ENCODE results near the gene PIEZO2. TPM values are rescaled to one million over a fixed set of nuclear protein-coding genes. Genes with fewer than 3 reads are reported as not detected.
"Not testable (repeated sequence)": the region's sequence is repeated elsewhere in the genome, so short reads cannot be mapped to it uniquely, and the experiment has no call there.

The PIEZO2 gene
- total RNA-seq, 1 donor = 1.3 TPM

GRCh38 chr18:11153097-11153496 is 3.7 kb upstream of the PIEZO2 start:
- DNase-seq (ENCODE audit: low read depth in 2 of 3, low spot score in 2 of 3) = no peak

GRCh38 chr18:11150271-11150615 is 874 bp upstream of the PIEZO2 start:
- DNase-seq (ENCODE audit: low read depth in 2 of 3, low spot score in 2 of 3) = no peak

- no peak for DNase-seq (ENCODE audit: low read depth in 2 of 3, low spot score in 2 of 3)
Observed at GRCh38 chr18:11148680-11149440, 509 bp downstream of the PIEZO2 start.

- no peak for DNase-seq (ENCODE audit: low read depth in 2 of 3, low spot score in 2 of 3)
Observed at GRCh38 chr18:11147962-11148679, 1.2 kb downstream of the PIEZO2 start.

- DNase-seq (ENCODE audit: low read depth in 2 of 3, low spot score in 2 of 3) = peak in 1 of 3 donors; percentile 14
Observed at GRCh38 chr18:11147371-11147951, 1.9 kb downstream of the PIEZO2 start.

GRCh38 chr18:11146947-11147345 is 2.4 kb downstream of the PIEZO2 start:
- DNase-seq (ENCODE audit: low read depth in 2 of 3, low spot score in 2 of 3) = no peak

- DNase-seq (ENCODE audit: low read depth in 2 of 3, low spot score in 2 of 3) = no peak
Observed at GRCh38 chr18:11146238-11146946, 3.0 kb downstream of the PIEZO2 start.

GRCh38 chr18:11145413-11146191 is 3.8 kb downstream of the PIEZO2 start:
- no peak for DNase-seq (ENCODE audit: low read depth in 2 of 3, low spot score in 2 of 3)

GRCh38 chr18:11137400-11137799 is 12.0 kb downstream of the PIEZO2 start:
- no peak for DNase-seq (ENCODE audit: low read depth in 2 of 3, low spot score in 2 of 3)

GRCh38 chr18:11136241-11136640 is 13.1 kb downstream of the PIEZO2 start:
- DNase-seq (ENCODE audit: low read depth in 2 of 3, low spot score in 2 of 3) = no peak

GRCh38 chr18:11134940-11135339 is 14.4 kb downstream of the PIEZO2 start:
- no peak for DNase-seq (ENCODE audit: low read depth in 2 of 3, low spot score in 2 of 3)

- DNase-seq (ENCODE audit: low read depth in 2 of 3, low spot score in 2 of 3) = not testable (repeated sequence)
Observed at GRCh38 chr18:11129059-11129458, 20.3 kb downstream of the PIEZO2 start.

GRCh38 chr18:11125492-11126315 is 23.7 kb downstream of the PIEZO2 start:
- DNase-seq (ENCODE audit: low read depth in 2 of 3, low spot score in 2 of 3) = no peak

- no peak for DNase-seq (ENCODE audit: low read depth in 2 of 3, low spot score in 2 of 3)
Observed at GRCh38 chr18:11124054-11124453, 25.3 kb downstream of the PIEZO2 start.

- DNase-seq (ENCODE audit: low read depth in 2 of 3, low spot score in 2 of 3) = no peak
Observed at GRCh38 chr18:11121443-11121849, 27.9 kb downstream of the PIEZO2 start.

GRCh38 chr18:11119959-11120587 is 29.3 kb downstream of the PIEZO2 start:
- no peak for DNase-seq (ENCODE audit: low read depth in 2 of 3, low spot score in 2 of 3)

GRCh38 chr18:11119550-11119949 is 29.8 kb downstream of the PIEZO2 start:
- DNase-seq (ENCODE audit: low read depth in 2 of 3, low spot score in 2 of 3) = no peak

GRCh38 chr18:11118051-11118766 is 31.2 kb downstream of the PIEZO2 start:
- no peak for DNase-seq (ENCODE audit: low read depth in 2 of 3, low spot score in 2 of 3)

- no peak for DNase-seq (ENCODE audit: low read depth in 2 of 3, low spot score in 2 of 3)
Observed at GRCh38 chr18:11115276-11115675, 34.1 kb downstream of the PIEZO2 start.
